Liver (tissue), 9 donors: Measurements from ENCODE around the gene NUP43. TPM values are rescaled to one million over a fixed set of nuclear protein-coding genes. Genes with fewer than 3 reads are reported as not detected.

Experiments used
- DNase-seq: peaks from one replicate; pipeline ENCODE4 v3.0.0-alpha.2; 2017; ENCODE audit warnings: low spot score
- H3K27ac ChIP-seq, 2 donors: one replicate each; pipeline ENCODE4 v1.7.0; 2013; ENCODE audit warnings: inconsistent platforms in 2 of 2, low read length in 2 of 2, control low read depth in 1 of 2, low read depth in 1 of 2, mild to moderate bottlenecking in 1 of 2
- H3K27me3 ChIP-seq, 4 donors: one replicate each; pipeline versions ENCODE4 v1.6.1 to v1.7.0; 2013; ENCODE audit warnings: low read length in 3 of 4, inconsistent platforms in 1 of 4, mild to moderate bottlenecking in 1 of 4, moderate library complexity in 1 of 4; ENCODE audit not compliant: control insufficient read depth in 4 of 4, insufficient read depth in 4 of 4
- H3K36me3 ChIP-seq, 4 donors: one replicate each; pipeline versions ENCODE4 v1.6.1 to v1.7.0; 2013; ENCODE audit warnings: low read length in 3 of 4, mild to moderate bottlenecking in 3 of 4, low read depth in 1 of 4, moderate library complexity in 1 of 4; ENCODE audit not compliant: control insufficient read depth in 4 of 4, insufficient read depth in 3 of 4
- H3K4me1 ChIP-seq, 4 donors: one replicate each; pipeline versions ENCODE4 v1.6.1 to v1.7.0; 2013; ENCODE audit warnings: low read length in 3 of 4, mild to moderate bottlenecking in 3 of 4, moderate library complexity in 1 of 4; ENCODE audit not compliant: control insufficient read depth in 4 of 4, insufficient read depth in 4 of 4
- H3K4me3 ChIP-seq, 3 donors: one replicate each; pipeline versions ENCODE4 v1.6.1 to v1.7.0; 2013; ENCODE audit warnings: low read length in 3 of 3, control low read depth in 1 of 3, low read depth in 1 of 3, mild to moderate bottlenecking in 1 of 3
- H3K9ac ChIP-seq, 2 donors: one replicate each; pipeline ENCODE4 v1.7.0; 2013; ENCODE audit warnings: low read length in 2 of 2, mild to moderate bottlenecking in 2 of 2, moderate library complexity in 2 of 2, control low read depth in 1 of 2, low read depth in 1 of 2
- H3K9me3 ChIP-seq, 4 donors: one replicate each; pipeline versions ENCODE4 v1.6.1 to v1.7.0; 2013; ENCODE audit warnings: low read length in 3 of 4; ENCODE audit not compliant: control insufficient read depth in 4 of 4
- EGR1 ChIP-seq, 2 donors: IDR thresholded peaks; 2 replicates each; pipeline ENCODE4 v1.6.1; 2016 to 2018; ENCODE audit warnings: antibody characterized with exemption in 2 of 2, low read depth in 2 of 2
- FOXA1 ChIP-seq: IDR thresholded peaks from 2 replicates; pipeline ENCODE4 v1.6.1; 2016; ENCODE audit warnings: antibody characterized with exemption
- GABPA ChIP-seq, 2 donors: IDR thresholded peaks in 1 of 2; conservative IDR thresholded peaks in 1 of 2; 2 replicates each; pipeline ENCODE4 v1.6.1; 2016; ENCODE audit warnings: antibody characterized with exemption in 2 of 2, mild to moderate bottlenecking in 1 of 2, moderate library complexity in 1 of 2
- HNF4A ChIP-seq, 2 donors: conservative IDR thresholded peaks; 2 replicates each; pipeline ENCODE4 v1.6.1; 2016; ENCODE audit warnings: antibody characterized with exemption in 2 of 2, mild to moderate bottlenecking in 2 of 2
- HNF4G ChIP-seq: IDR thresholded peaks from 2 replicates; pipeline ENCODE4 v1.6.1; 2016; ENCODE audit warnings: antibody characterized with exemption
- JUND ChIP-seq, 2 donors: IDR thresholded peaks; 2 replicates each; pipeline ENCODE4 v1.6.1; 2016; ENCODE audit warnings: antibody characterized with exemption in 2 of 2
- NR2F2 ChIP-seq: IDR thresholded peaks from 2 replicates; pipeline ENCODE4 v1.6.1; 2016; ENCODE audit warnings: antibody characterized with exemption
- RAD21 ChIP-seq, 2 donors: IDR thresholded peaks; 2 replicates each; pipeline ENCODE4 v1.6.1; 2016; ENCODE audit warnings: antibody characterized with exemption in 2 of 2, mild to moderate bottlenecking in 2 of 2
- RXRA ChIP-seq, 2 donors: IDR thresholded peaks; 2 replicates each; pipeline ENCODE4 v1.6.1; 2017 to 2018; ENCODE audit warnings: antibody characterized with exemption in 2 of 2, mild to moderate bottlenecking in 1 of 2
- SP1 ChIP-seq: IDR thresholded peaks from 2 replicates; pipeline ENCODE4 v1.6.1; 2018; ENCODE audit warnings: antibody characterized with exemption, mild to moderate bottlenecking
- TAF1 ChIP-seq: conservative IDR thresholded peaks from 2 replicates; pipeline ENCODE4 v1.6.1; 2016; ENCODE audit warnings: antibody characterized with exemption, mild to moderate bottlenecking
- YY1 ChIP-seq: IDR thresholded peaks from 2 replicates; pipeline ENCODE4 v1.6.1; 2016; ENCODE audit warnings: antibody characterized with exemption, mild to moderate bottlenecking
- WGBS: extraction: QIAGEN DNeasy Blood & Tissue Kit; methylation state at CpG from one replicate; pipeline ENCODE4 v1.1.7; 2013; 5-methylcytosine and 5-hydroxymethylcytosine counted together
- polyA plus RNA-seq, 2 donors: library from polyadenylated mRNA; stranded (reverse) in 1 of 2; unstranded in 1 of 2; fragments of 200-250 nt in 1 of 2; fragments of >200 nt in 1 of 2; fragmentation: Nextera tagmentation in 1 of 2; extraction: Ambion mirVana in 1 of 2; gene quantifications; one replicate each; pipeline versions ENCODE4 v1.2.1 to v1.2.3, GENCODE V29; 2013 to 2015
- total RNA-seq, 2 donors: library from RNA; depleted of rRNA; stranded (reverse); fragments of >200 nt; gene quantifications; one replicate each; pipeline ENCODE4 v1.2.3, GENCODE V29; 2014
- TF ChIP-seq, protein P1 (sequence below): IDR thresholded peaks from 2 replicates; pipeline ENCODE4 v1.6.1; 2016; ENCODE audit warnings: antibody characterized with exemption, mild to moderate bottlenecking
- TF ChIP-seq, protein P2 (sequence below): IDR thresholded peaks from 2 replicates; pipeline ENCODE4 v1.6.1; 2016; ENCODE audit warnings: antibody characterized with exemption
- TF ChIP-seq, protein P3 (sequence below): IDR thresholded peaks from 2 replicates; pipeline ENCODE4 v1.6.1; 2016; ENCODE audit warnings: antibody characterized with exemption
- TF ChIP-seq, protein P4 (sequence below): fragments of 150-350 bp; IDR thresholded peaks from 2 replicates; pipeline ENCODE4 v1.5.1; 2017; ENCODE audit warnings: improper control_type of control experiment, low read depth, low read length; ENCODE audit not compliant: missing input control
- TF ChIP-seq, protein P5 (sequence below): IDR thresholded peaks from 2 replicates; pipeline ENCODE4 v1.6.1; 2016; ENCODE audit warnings: antibody characterized with exemption
- donor health status: healthy.
- donor health status: healthy.
- donor health status: healthy.
- donor health status: healthy.
- donor health status: healthy.

Gene NUP43
- total and polyA plus RNA-seq, 4 donors = 3.2 to 18.5 (median 10.4) TPM

DNA sequence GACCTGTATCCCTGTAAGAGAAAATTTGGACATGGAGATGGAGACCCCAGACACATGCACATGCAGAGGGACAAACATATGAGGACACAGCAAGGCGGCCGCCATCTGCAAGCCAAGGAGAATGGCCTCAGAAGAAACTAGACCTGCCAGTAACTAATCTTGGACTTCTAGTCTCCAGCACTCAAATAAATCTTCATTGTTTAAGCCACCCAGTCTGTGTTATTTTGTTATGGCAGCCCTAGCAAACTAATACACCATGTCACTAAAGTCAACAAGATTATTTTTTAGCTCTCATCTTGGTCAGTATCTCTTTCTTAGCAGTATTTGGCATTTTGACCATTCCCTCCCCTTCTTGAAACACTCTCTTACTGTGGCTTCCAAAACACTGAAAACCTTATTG, 55.1 kb downstream of the NUP43 start:
- no peak overlapping the region for H3K27ac ChIP-seq
- H3K27me3 ChIP-seq = no peaks in the 10 kb centered on the region
- 100% methylated on average over 2 of the region's 2 CpGs for WGBS
- no peaks in the 10 kb centered on the region for H3K9me3 ChIP-seq
- no peak overlapping the region for H3K9ac ChIP-seq
- no peaks in the 10 kb centered on the region for H3K4me1 ChIP-seq
- H3K4me3 ChIP-seq = no peak overlapping the region
- peaks cover 2 to 10% (median 7%) of the 10 kb centered on the region in 4 donors for H3K36me3 ChIP-seq
- TF ChIP-seq JUND (IDR thresholded peaks at IDR 0.05) (no peak), RAD21 (IDR thresholded peaks at IDR 0.05) (no peak), YY1 (no peak), HNF4A (conservative IDR thresholded peaks at IDR 0.05) (no peak)
- TF ChIP-seq, protein P1, sequence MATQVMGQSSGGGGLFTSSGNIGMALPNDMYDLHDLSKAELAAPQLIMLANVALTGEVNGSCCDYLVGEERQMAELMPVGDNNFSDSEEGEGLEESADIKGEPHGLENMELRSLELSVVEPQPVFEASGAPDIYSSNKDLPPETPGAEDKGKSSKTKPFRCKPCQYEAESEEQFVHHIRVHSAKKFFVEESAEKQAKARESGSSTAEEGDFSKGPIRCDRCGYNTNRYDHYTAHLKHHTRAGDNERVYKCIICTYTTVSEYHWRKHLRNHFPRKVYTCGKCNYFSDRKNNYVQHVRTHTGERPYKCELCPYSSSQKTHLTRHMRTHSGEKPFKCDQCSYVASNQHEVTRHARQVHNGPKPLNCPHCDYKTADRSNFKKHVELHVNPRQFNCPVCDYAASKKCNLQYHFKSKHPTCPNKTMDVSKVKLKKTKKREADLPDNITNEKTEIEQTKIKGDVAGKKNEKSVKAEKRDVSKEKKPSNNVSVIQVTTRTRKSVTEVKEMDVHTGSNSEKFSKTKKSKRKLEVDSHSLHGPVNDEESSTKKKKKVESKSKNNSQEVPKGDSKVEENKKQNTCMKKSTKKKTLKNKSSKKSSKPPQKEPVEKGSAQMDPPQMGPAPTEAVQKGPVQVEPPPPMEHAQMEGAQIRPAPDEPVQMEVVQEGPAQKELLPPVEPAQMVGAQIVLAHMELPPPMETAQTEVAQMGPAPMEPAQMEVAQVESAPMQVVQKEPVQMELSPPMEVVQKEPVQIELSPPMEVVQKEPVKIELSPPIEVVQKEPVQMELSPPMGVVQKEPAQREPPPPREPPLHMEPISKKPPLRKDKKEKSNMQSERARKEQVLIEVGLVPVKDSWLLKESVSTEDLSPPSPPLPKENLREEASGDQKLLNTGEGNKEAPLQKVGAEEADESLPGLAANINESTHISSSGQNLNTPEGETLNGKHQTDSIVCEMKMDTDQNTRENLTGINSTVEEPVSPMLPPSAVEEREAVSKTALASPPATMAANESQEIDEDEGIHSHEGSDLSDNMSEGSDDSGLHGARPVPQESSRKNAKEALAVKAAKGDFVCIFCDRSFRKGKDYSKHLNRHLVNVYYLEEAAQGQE = no peak
- DNase-seq = no peak

DNA sequence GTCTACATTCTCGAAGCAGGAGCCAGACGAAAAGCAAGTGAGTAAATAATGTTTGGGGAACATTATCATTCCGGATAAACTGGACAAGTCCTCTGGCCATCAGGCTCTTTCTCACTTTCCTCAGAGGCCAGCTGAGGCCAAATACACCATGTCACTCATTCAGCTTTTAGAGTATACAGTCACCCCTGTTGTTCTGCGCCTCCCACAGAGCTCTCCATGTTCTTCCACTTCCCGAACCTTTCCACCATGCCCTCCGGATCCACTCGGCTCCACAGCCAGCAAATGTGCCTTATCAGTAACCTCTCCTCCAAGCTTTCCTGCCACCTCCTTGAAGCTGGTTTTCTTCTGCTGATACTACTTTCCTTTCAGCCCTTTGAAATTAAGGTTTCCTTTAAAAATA, 60.1 kb downstream of the NUP43 start:
- H3K27me3 ChIP-seq = no peaks in the 10 kb centered on the region
- no peak overlapping the region for H3K4me3 ChIP-seq
- no peaks in the 10 kb centered on the region for H3K9me3 ChIP-seq
- H3K4me1 ChIP-seq = peaks cover 0 to 2% (median 0%) of the 10 kb centered on the region in 4 donors
- no peak for DNase-seq
- peaks cover 7 to 17% (median 13%) of the 10 kb centered on the region in 4 donors for H3K36me3 ChIP-seq
- TF ChIP-seq, protein P2, sequence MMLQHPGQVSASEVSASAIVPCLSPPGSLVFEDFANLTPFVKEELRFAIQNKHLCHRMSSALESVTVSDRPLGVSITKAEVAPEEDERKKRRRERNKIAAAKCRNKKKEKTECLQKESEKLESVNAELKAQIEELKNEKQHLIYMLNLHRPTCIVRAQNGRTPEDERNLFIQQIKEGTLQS = no peak
- TF ChIP-seq, protein P3, sequence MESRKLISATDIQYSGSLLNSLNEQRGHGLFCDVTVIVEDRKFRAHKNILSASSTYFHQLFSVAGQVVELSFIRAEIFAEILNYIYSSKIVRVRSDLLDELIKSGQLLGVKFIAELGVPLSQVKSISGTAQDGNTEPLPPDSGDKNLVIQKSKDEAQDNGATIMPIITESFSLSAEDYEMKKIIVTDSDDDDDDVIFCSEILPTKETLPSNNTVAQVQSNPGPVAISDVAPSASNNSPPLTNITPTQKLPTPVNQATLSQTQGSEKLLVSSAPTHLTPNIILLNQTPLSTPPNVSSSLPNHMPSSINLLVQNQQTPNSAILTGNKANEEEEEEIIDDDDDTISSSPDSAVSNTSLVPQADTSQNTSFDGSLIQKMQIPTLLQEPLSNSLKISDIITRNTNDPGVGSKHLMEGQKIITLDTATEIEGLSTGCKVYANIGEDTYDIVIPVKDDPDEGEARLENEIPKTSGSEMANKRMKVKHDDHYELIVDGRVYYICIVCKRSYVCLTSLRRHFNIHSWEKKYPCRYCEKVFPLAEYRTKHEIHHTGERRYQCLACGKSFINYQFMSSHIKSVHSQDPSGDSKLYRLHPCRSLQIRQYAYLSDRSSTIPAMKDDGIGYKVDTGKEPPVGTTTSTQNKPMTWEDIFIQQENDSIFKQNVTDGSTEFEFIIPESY = no peak
- no peak for TF ChIP-seq RAD21 (IDR thresholded peaks at IDR 0.05)
- no peak for TF ChIP-seq NR2F2
- no peak overlapping the region for H3K9ac ChIP-seq
- 84% methylated on average over 7 of the region's 7 CpGs for WGBS
- H3K27ac ChIP-seq = no peak overlapping the region

DNA sequence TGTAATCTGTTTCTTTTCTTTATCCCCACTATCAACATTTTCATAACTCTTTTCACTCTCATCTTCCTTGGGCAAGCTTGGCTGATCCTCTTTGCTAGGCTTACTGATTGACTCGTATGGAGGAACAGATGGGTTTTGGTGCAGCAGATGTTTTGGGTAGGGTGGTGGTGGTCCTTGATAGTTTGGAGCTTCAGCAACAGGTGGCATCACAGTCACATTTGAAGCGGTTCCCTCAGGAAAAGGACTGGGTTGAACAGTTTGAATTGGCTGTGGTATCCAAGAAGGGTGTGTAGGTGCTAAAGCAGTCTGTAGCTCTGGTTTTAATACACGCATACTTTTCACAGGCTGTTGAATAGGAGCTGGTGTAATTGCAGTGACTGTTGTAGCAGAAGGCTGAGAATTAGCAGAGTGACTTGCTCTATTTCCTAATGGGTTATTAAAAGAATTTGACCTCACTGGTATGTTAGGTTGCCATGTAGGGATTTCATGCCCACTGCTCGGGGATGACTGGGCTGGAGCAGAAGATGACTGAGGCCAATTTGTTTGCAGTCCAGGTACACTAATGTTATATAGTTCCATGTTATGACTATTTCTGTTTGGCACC, 63.0 kb downstream of the NUP43 start:
- DNase-seq = no peak
- no peak overlapping the region for H3K9ac ChIP-seq
- H3K27me3 ChIP-seq = no peaks in the 10 kb centered on the region
- no peak overlapping the region for H3K4me3 ChIP-seq
- H3K27ac ChIP-seq = no peak overlapping the region
- peaks cover 0 to 2% (median 0%) of the 10 kb centered on the region in 4 donors for H3K4me1 ChIP-seq
- no peaks in the 10 kb centered on the region for H3K9me3 ChIP-seq
- H3K36me3 ChIP-seq = peaks cover 7 to 23% (median 16%) of the 10 kb centered on the region in 4 donors
- WGBS = 98% methylated on average over 4 of the region's 4 CpGs
- TF ChIP-seq TAF1 (no peak), JUND (IDR thresholded peaks at IDR 0.05) (no peak), YY1 (no peak), NR2F2 (no peak), HNF4G (no peak), FOXA1 (no peak), HNF4A (conservative IDR thresholded peaks at IDR 0.05) (no peak), EGR1 (IDR thresholded peaks at IDR 0.05; ENCODE audit: low read depth in 2 of 2) (no peak), RAD21 (IDR thresholded peaks at IDR 0.05) (no peak), RXRA (IDR thresholded peaks at IDR 0.05) (no peak), GABPA (IDR thresholded peaks at IDR 0.05 in 1 of 2, conservative IDR thresholded peaks at IDR 0.05 in 1 of 2) (no peak), SP1 (no peak)
- TF ChIP-seq, protein P3 = no peak
- TF ChIP-seq, protein P4, sequence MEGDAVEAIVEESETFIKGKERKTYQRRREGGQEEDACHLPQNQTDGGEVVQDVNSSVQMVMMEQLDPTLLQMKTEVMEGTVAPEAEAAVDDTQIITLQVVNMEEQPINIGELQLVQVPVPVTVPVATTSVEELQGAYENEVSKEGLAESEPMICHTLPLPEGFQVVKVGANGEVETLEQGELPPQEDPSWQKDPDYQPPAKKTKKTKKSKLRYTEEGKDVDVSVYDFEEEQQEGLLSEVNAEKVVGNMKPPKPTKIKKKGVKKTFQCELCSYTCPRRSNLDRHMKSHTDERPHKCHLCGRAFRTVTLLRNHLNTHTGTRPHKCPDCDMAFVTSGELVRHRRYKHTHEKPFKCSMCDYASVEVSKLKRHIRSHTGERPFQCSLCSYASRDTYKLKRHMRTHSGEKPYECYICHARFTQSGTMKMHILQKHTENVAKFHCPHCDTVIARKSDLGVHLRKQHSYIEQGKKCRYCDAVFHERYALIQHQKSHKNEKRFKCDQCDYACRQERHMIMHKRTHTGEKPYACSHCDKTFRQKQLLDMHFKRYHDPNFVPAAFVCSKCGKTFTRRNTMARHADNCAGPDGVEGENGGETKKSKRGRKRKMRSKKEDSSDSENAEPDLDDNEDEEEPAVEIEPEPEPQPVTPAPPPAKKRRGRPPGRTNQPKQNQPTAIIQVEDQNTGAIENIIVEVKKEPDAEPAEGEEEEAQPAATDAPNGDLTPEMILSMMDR = no peak
- TF ChIP-seq, protein P2 = no peak
- TF ChIP-seq, protein P5, sequence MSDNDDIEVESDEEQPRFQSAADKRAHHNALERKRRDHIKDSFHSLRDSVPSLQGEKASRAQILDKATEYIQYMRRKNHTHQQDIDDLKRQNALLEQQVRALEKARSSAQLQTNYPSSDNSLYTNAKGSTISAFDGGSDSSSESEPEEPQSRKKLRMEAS = no peak
